ENCODE results near the gene TCF3. TPM values are rescaled to one million over a fixed set of nuclear protein-coding genes. Genes with fewer than 3 reads are reported as not detected.

The TCF3 gene
- total RNA-seq, 1 experiment from 2014 or later = 304 TPM

GRCh38 chr19:1655131-1655981 lies 2.9 kb upstream of the TCF3 start:
- Histone ChIP-seq H3K23me2 (ENCODE audit: insufficient read length, low read depth, low read length, poor library complexity, severe bottlenecking) (peaks cover 9% of the 10 kb centered on the region), H4K20me1 (ENCODE audit: control insufficient read depth, insufficient read depth, insufficient read length) (no peaks in the 10 kb centered on the region), H2BK120ac (ENCODE audit: low read depth, low read length, poor library complexity, severe bottlenecking) (no peak overlapping the region), H3K27me3 (ENCODE audit: insufficient read depth, low read length) (no peaks in the 10 kb centered on the region), H3T11ph (ENCODE audit: low read length) (no peak overlapping the region), H3K56ac (ENCODE audit: insufficient read length, low read depth, low read length) (no peak overlapping the region), H3K27ac (ENCODE audit: insufficient read length, low read depth, low read length) (no peak overlapping the region), H3K9ac (ENCODE audit: extremely low read depth, insufficient read length, low read length) (no peak overlapping the region), H2BK12ac (ENCODE audit: insufficient read length, low read depth, low read length) (no peak overlapping the region), H3K4ac (ENCODE audit: low read depth, low read length) (no peak overlapping the region), H2BK20ac (ENCODE audit: low read depth, low read length, poor library complexity, severe bottlenecking) (no peak overlapping the region), H2BK5ac (ENCODE audit: insufficient read length, low read length) (no peak overlapping the region), H2AK5ac (ENCODE audit: insufficient read length, low read length) (no peak overlapping the region), H3K79me1 (ENCODE audit: insufficient read depth, low read depth, low read length, poor library complexity, severe bottlenecking) (no peaks in the 10 kb centered on the region), H3K4me1 (ENCODE audit: insufficient read depth, low read length) (no peaks in the 10 kb centered on the region), H3K23ac (ENCODE audit: insufficient read length, low read depth, low read length) (no peak overlapping the region), H2AFZ (ENCODE audit: low read length) (no peak overlapping the region), H3K79me2 (ENCODE audit: insufficient read depth, low read length) (peaks cover 3% of the 10 kb centered on the region; the same call in 1 of the 2 replicates), H2BK15ac (ENCODE audit: low read depth, low read length) (no peak overlapping the region), H4K5ac (ENCODE audit: insufficient read length, low read depth, low read length) (no peak overlapping the region), H3K9me3 (ENCODE audit: control insufficient read depth, low read depth, low read length) (no peaks in the 10 kb centered on the region), H3K4me2 (ENCODE audit: insufficient read depth, insufficient read length, low read length) (no peak overlapping the region), H4K8ac (replicated peaks; ENCODE audit: insufficient read length, low read depth, low read length) (no peak overlapping the region), H3K14ac (ENCODE audit: insufficient read depth, low read length) (no peak overlapping the region), H3K18ac (ENCODE audit: insufficient read length, low read depth, low read length) (no peak overlapping the region), H4K91ac (ENCODE audit: insufficient read length, low read depth, low read length) (no peak overlapping the region)
- Mint-ChIP-seq H3K4me3 (no peak overlapping the region), H3K4me1 (peaks cover 9 to 24% of the 10 kb centered on the region in 2 experiments), H3K27me3 (ENCODE audit: low read depth) (peaks cover 24% of the 10 kb centered on the region), H3K36me3 (ENCODE audit: insufficient read depth in 1 of 3, low read depth in 3 of 3) (peaks cover 2 to 7% (median 4%) of the 10 kb centered on the region in 3 experiments; a peak in 6 of 7 replicates), H3K27ac (no peak overlapping the region), H3K9me3 (peaks cover 3 to 4% of the 10 kb centered on the region in 2 experiments)
- DNase-seq = no peak
- TF ChIP-seq CTCF (conservative IDR thresholded peaks at IDR 0.05) = no peak
- WGBS (ENCODE audit: extremely low coverage, insufficient read length, low lambda C conversion rate) = no CpG with 5 or more reads among the region's 34 CpGs

Data from H9 (cell line).